ENCODE data around the gene ZDHHC13.

GRCh38 chr11:19216709-19217374, 99.9 kb downstream of the ZDHHC13 start:
- no peak for TF ChIP-seq GABPA (IDR thresholded peaks at IDR 0.05; ENCODE audit: low read depth)
- no peak for TF ChIP-seq CTCF (IDR thresholded peaks at IDR 0.05; ENCODE audit: insufficient read depth, low read length)
- TF ChIP-seq SPI1 (IDR thresholded peaks at IDR 0.05; ENCODE audit: borderline replicate concordance, low read depth): no peak
- TF ChIP-seq POLR2AphosphoS5 (IDR thresholded peaks at IDR 0.05; ENCODE audit: low read depth): no peak
- no peak for TF ChIP-seq REST (IDR thresholded peaks at IDR 0.05; ENCODE audit: insufficient replicate concordance, low read depth)
